HepG2 (cell line): Measurements from ENCODE around the gene SOCS1. TPM values are rescaled to one million over a fixed set of nuclear protein-coding genes. Genes with fewer than 3 reads are reported as not detected.

ENCODE experiments used
- DNMT3B ChIP-seq: conservative IDR thresholded peaks from 2 replicates; pipeline ENCODE4 v1.6.1; 2016; ENCODE audit warnings: missing biosample characterization, control low read depth
- IKZF4 ChIP-seq: sonication (generic); formaldehyde crosslinking; IDR thresholded peaks from 2 replicates; pipeline ENCODE4 v1.5.1; 2020; ENCODE audit warnings: borderline replicate concordance, mild to moderate bottlenecking, low read depth, missing genetic modification reagents; ENCODE audit errors: not compliant biosample characterization
- RBFOX2 ChIP-seq: fragments of 200-400 bp; formaldehyde crosslinking; IDR thresholded peaks from 2 replicates; pipeline ENCODE4 v1.6.1; 2017; ENCODE audit warnings: low read depth, mild to moderate bottlenecking, low read length
- ZNF841 ChIP-seq: sonication (generic); formaldehyde crosslinking; IDR thresholded peaks from 2 replicates; pipeline ENCODE4 v1.8.1; 2023; ENCODE audit warnings: missing genetic modification reagents, borderline replicate concordance
- polyA plus RNA-seq, 8 experiments: library from polyadenylated mRNA; depleted of rRNA in 3 of 8; stranded (reverse) in 7 of 8; unstranded in 1 of 8; fragments of >200 nt; fragmentation: Illumina TruSeq in 4 of 8; extraction: Trizol in 4 of 8; gene quantifications; 2 replicates each; pipeline versions ENCODE4 v1.2.1 to v1.2.3, GENCODE V29; 2011 to 2016; ENCODE audit warnings: low read depth in 4 of 8, missing spikeins in 1 of 8, mixed read lengths in 1 of 8; ENCODE audit not compliant: insufficient read depth in 1 of 8
- total RNA-seq, 5 experiments: library from RNA; depleted of rRNA; stranded (reverse); fragments of >200 nt; fragmentation: Illumina TruSeq; extraction: Trizol; gene quantifications; 2 replicates each; pipeline ENCODE4 v1.2.3, GENCODE V29; 2016; ENCODE audit warnings: low read depth in 1 of 5
- TF ChIP-seq, protein P1 (sequence below): sonication (generic); formaldehyde crosslinking; IDR thresholded peaks from one replicate; pipeline ENCODE4 v1.5.1; 2020; ENCODE audit warnings: mild to moderate bottlenecking, missing genetic modification reagents; ENCODE audit errors: not compliant biosample characterization
- TF ChIP-seq, protein P2 (sequence below): sonication (generic); formaldehyde crosslinking; IDR thresholded peaks from 2 replicates; pipeline ENCODE4 v1.5.0; 2020; ENCODE audit warnings: mild to moderate bottlenecking, missing genetic modification reagents
- TF ChIP-seq, protein P3 (sequence below): fragments of 450-650 bp; IDR thresholded peaks from 2 replicates; pipeline ENCODE4 v1.6.1; 2016

The SOCS1 gene
- total and polyA plus RNA-seq, 2 of the 13 experiments (the other 11 are each of a cell fraction or from before 2014, with no cell fraction given) = 5.3 to 6.3 TPM

DNA sequence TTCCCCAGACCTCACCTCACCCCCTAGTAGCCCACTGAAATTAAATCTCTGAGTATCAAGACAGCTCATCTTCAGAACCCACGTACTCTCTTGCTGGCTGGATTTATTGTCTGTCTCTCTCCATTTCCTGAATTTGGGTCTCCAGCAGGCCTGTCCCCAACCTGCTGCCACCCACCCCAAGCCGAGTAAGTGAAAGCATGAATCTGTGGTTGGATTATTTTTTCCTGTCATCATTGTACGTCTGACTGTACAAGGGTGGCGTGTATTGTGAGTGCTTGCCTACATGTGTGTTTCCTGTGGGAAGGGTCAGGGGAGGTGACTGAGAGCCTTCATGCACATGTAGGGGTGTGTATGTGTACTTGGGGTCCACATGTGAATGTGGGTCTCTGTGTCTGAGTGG, 7.7 kb upstream of the SOCS1 start (continued):
- TF ChIP-seq, protein P1, sequence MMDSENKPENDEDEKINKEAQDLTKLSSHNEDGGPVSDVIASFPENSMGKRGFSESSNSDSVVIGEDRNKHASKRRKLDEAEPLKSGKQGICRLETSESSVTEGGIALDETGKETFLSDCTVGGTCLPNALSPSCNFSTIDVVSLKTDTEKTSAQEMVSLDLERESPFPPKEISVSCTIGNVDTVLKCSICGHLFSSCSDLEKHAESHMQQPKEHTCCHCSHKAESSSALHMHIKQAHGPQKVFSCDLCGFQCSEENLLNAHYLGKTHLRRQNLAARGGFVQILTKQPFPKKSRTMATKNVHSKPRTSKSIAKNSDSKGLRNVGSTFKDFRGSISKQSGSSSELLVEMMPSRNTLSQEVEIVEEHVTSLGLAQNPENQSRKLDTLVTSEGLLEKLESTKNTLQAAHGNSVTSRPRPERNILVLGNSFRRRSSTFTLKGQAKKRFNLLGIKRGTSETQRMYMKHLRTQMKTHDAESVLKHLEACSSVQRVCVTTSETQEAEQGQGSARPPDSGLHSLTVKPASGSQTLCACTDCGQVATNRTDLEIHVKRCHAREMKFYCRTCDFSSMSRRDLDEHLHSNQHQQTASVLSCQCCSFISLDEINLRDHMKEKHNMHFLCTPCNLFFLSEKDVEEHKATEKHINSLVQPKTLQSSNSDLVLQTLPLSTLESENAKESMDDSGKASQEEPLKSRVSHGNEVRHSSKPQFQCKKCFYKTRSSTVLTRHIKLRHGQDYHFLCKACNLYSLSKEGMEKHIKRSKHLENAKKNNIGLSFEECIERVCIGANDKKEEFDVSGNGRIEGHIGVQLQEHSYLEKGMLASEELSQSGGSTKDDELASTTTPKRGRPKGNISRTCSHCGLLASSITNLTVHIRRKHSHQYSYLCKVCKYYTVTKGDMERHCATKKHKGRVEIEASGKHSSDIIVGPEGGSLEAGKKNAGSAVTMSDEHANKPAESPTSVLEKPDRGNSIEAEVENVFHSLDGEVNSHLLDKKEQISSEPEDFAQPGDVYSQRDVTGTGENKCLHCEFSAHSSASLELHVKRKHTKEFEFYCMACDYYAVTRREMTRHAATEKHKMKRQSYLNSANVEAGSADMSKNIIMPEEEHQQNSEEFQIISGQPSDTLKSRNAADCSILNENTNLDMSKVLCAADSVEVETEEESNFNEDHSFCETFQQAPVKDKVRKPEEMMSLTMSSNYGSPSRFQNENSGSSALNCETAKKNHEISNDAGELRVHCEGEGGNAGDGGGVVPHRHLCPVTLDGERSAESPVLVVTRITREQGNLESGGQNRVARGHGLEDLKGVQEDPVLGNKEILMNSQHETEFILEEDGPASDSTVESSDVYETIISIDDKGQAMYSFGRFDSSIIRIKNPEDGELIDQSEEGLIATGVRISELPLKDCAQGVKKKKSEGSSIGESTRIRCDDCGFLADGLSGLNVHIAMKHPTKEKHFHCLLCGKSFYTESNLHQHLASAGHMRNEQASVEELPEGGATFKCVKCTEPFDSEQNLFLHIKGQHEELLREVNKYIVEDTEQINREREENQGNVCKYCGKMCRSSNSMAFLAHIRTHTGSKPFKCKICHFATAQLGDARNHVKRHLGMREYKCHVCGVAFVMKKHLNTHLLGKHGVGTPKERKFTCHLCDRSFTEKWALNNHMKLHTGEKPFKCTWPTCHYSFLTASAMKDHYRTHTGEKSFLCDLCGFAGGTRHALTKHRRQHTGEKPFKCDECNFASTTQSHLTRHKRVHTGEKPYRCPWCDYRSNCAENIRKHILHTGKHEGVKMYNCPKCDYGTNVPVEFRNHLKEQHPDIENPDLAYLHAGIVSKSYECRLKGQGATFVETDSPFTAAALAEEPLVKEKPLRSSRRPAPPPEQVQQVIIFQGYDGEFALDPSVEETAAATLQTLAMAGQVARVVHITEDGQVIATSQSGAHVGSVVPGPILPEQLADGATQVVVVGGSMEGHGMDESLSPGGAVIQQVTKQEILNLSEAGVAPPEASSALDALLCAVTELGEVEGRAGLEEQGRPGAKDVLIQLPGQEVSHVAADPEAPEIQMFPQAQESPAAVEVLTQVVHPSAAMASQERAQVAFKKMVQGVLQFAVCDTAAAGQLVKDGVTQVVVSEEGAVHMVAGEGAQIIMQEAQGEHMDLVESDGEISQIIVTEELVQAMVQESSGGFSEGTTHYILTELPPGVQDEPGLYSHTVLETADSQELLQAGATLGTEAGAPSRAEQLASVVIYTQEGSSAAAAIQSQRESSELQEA = peak; percentile 31
- TF ChIP-seq ZNF841 (CRISPR knock-in tag) (no peak), RBFOX2 (no peak), DNMT3B (CRISPR knock-in tag) (no peak), IKZF4 (peak; percentile 13)
- TF ChIP-seq, protein P2, sequence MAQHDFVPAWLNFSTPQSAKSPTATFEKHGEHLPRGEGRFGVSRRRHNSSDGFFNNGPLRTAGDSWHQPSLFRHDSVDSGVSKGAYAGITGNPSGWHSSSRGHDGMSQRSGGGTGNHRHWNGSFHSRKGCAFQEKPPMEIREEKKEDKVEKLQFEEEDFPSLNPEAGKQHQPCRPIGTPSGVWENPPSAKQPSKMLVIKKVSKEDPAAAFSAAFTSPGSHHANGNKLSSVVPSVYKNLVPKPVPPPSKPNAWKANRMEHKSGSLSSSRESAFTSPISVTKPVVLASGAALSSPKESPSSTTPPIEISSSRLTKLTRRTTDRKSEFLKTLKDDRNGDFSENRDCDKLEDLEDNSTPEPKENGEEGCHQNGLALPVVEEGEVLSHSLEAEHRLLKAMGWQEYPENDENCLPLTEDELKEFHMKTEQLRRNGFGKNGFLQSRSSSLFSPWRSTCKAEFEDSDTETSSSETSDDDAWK = no peak
- TF ChIP-seq, protein P3, sequence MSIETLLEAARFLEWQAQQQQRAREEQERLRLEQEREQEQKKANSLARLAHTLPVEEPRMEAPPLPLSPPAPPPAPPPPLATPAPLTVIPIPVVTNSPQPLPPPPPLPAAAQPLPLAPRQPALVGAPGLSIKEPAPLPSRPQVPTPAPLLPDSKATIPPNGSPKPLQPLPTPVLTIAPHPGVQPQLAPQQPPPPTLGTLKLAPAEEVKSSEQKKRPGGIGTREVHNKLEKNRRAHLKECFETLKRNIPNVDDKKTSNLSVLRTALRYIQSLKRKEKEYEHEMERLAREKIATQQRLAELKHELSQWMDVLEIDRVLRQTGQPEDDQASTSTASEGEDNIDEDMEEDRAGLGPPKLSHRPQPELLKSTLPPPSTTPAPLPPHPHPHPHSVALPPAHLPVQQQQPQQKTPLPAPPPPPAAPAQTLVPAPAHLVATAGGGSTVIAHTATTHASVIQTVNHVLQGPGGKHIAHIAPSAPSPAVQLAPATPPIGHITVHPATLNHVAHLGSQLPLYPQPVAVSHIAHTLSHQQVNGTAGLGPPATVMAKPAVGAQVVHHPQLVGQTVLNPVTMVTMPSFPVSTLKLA = peak; percentile 51; the same call in 1 of the 2 replicates
